NB4 (cell line): Measurements from ENCODE around the gene SLC16A3.

Source experiments
- POLR2A ChIP-seq: IDR thresholded peaks from 2 replicates; pipeline ENCODE4 v1.6.1; 2011; ENCODE audit warnings: mild to moderate bottlenecking; ENCODE audit not compliant: insufficient read length; ENCODE audit errors: extremely low read depth
- TF ChIP-seq, protein P1 (sequence below): IDR thresholded peaks from one replicate; pipeline ENCODE4 v1.5.1; 2012; ENCODE audit warnings: low read depth, low read length

DNA sequence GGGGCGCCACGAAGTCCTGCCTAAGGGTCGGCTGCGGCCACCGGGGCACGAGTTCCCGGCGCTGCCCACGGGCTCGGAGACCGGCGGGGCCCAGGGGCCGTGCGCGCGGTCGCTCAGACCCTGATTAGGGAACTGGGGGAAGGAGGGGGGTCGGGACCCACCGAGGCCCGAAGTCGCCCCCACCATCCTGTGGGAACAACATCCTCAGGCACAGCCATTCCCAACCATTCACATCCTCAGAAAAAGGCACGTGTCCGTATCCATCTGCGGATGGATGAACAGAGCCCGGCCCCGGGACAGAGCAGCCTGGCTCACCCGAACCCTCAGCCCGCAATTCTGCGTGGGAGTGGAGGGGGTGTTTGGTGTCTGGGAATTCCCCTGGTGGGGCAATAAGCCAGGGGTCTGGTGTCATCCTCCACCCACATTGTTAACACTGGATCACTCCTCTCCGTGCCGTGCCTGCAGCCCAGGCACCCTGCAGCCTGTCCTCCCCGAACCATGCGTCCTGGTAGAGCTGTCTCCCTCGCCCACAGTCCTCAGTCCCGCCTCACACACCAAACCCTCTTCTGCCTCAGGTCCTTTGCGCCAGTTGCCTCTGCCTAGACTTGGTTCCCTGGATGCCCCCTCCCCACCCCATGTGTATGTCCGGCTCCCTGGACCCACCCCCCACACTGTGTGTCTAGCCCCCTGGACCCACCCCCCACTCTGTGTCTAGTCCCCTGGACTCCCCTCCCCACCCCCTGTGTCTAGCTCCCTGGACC is 15.4 kb upstream of the SLC16A3 start:
- no peak for TF ChIP-seq POLR2A
- TF ChIP-seq, protein P1, sequence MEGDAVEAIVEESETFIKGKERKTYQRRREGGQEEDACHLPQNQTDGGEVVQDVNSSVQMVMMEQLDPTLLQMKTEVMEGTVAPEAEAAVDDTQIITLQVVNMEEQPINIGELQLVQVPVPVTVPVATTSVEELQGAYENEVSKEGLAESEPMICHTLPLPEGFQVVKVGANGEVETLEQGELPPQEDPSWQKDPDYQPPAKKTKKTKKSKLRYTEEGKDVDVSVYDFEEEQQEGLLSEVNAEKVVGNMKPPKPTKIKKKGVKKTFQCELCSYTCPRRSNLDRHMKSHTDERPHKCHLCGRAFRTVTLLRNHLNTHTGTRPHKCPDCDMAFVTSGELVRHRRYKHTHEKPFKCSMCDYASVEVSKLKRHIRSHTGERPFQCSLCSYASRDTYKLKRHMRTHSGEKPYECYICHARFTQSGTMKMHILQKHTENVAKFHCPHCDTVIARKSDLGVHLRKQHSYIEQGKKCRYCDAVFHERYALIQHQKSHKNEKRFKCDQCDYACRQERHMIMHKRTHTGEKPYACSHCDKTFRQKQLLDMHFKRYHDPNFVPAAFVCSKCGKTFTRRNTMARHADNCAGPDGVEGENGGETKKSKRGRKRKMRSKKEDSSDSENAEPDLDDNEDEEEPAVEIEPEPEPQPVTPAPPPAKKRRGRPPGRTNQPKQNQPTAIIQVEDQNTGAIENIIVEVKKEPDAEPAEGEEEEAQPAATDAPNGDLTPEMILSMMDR = no peak
